ENCODE data around the gene CFAP46.

GRCh38 chr10:132862485-132863420 is 79.6 kb downstream of the CFAP46 start:
- TF ChIP-seq CTCF (IDR thresholded peaks at IDR 0.05; ENCODE audit: insufficient read depth, low read depth, low read length) (no peak), EZH2 (IDR thresholded peaks at IDR 0.05; ENCODE audit: insufficient read depth, low read length) (no peak)

Data from astrocyte (in vitro differentiated cells and primary cell).